Activated naive CD4-positive, alpha-beta T cell treated with anti-CD3 and anti-CD28 coated beads, Interleukin-2, amount 50 U/mL, for 16 hours (primary cell): ENCODE results near the gene RPTOR.

Experiments
- DNase-seq: peaks from one replicate; pipeline ENCODE4 v3.0.0-alpha.2; 2020

The RPTOR gene

GRCh38 chr17:80811181-80812105 is 266.8 kb downstream of the RPTOR start:
- DNase-seq = no peak

GRCh38 chr17:80812362-80813088 is 267.9 kb downstream of the RPTOR start:
- peak; percentile 53 for DNase-seq

GRCh38 chr17:80813318-80813717 is 268.7 kb downstream of the RPTOR start:
- no peak for DNase-seq

- DNase-seq = peak; percentile 3
These were observed 269.9 kb downstream of the RPTOR start for GRCh38 chr17:80814491-80814890.

GRCh38 chr17:80815151-80815681 is 270.6 kb downstream of the RPTOR start:
- DNase-seq = peak; percentile 5

GRCh38 chr17:80815718-80816117 is 271.1 kb downstream of the RPTOR start:
- peak; percentile 5 for DNase-seq

- DNase-seq = peak; percentile 8
These were observed 271.8 kb downstream of the RPTOR start for GRCh38 chr17:80816241-80817103.

GRCh38 chr17:80817321-80817845 is 272.7 kb downstream of the RPTOR start:
- peak; percentile 7 for DNase-seq

GRCh38 chr17:80817861-80818260 is 273.2 kb downstream of the RPTOR start:
- peak; percentile 11 for DNase-seq

GRCh38 chr17:80818871-80819270 is 274.2 kb downstream of the RPTOR start:
- peak; percentile 5 for DNase-seq

GRCh38 chr17:80819422-80820164 is 275.0 kb downstream of the RPTOR start:
- DNase-seq = peak; percentile 20

- DNase-seq = peak; percentile 9
These were observed 275.7 kb downstream of the RPTOR start for GRCh38 chr17:80820331-80820730.

GRCh38 chr17:80821546-80821945 is 276.9 kb downstream of the RPTOR start:
- peak; percentile 6 for DNase-seq

GRCh38 chr17:80822021-80822699 is 277.5 kb downstream of the RPTOR start:
- peak; percentile 8 for DNase-seq

GRCh38 chr17:80822700-80823410 is 278.2 kb downstream of the RPTOR start:
- DNase-seq = peak; percentile 18

- DNase-seq = peak; percentile 3
These were observed 280.2 kb downstream of the RPTOR start for GRCh38 chr17:80824549-80825470.

GRCh38 chr17:80825471-80826345 is 281.1 kb downstream of the RPTOR start:
- peak; percentile 7 for DNase-seq

- no peak for DNase-seq
These were observed 281.8 kb downstream of the RPTOR start for GRCh38 chr17:80826346-80826954.
